GM21737 (cell line): Measurements from ENCODE around the gene LYPD3.
"Not testable (repeated sequence)": the region's sequence is repeated elsewhere in the genome, so short reads cannot be mapped to it uniquely, and the experiment has no call there.

Experiments used
- ATAC-seq: cut with Tn5 transposase; IDR thresholded peaks from one replicate; pipeline ENCODE4 v1.9.1; 2021; ENCODE audit warnings: mild to moderate bottlenecking, moderate library complexity; ENCODE audit not compliant: unreplicated experiment

Gene LYPD3

DNA sequence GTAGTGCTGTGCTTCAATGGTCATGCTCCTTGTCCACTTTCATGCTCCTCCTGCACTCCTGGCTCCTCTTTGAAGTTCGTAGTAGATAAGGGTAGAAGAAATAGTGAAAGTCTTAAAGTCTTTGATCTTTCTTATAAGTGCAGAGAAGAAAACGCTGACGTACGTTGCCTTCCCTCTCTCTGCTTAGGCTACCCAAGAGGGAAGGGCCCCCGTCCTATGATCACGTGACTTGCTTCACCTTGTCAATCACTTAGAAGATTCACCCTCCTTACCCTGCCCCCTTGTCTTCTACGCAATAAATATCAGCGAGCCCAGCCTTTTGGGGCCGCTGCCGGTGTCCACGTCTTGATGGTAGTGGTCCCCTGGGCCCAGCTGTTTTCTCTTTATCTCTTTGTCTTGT lies 28.1 kb downstream of the LYPD3 start:
- not testable (repeated sequence) for ATAC-seq

DNA sequence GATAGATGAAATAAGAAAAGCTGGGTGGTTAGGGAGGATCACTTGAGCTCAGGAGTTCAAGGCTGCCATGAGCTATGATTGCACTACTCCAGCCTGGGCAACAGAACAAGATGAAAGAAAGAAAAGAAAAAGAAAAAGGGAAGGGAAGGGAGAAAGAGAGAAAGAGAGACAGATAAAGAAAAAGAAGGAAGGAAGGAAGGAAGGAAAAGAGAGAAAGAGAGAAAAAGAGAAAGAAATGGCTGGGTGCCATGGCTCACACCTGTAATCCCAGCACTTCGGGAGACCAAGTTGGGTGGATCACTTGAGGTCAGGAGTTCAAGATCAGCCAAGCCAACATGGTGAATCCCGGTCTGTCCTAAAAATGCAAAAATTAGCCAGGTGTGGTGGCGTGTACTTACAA lies 29.6 kb downstream of the LYPD3 start:
- ATAC-seq, result no peak

DNA sequence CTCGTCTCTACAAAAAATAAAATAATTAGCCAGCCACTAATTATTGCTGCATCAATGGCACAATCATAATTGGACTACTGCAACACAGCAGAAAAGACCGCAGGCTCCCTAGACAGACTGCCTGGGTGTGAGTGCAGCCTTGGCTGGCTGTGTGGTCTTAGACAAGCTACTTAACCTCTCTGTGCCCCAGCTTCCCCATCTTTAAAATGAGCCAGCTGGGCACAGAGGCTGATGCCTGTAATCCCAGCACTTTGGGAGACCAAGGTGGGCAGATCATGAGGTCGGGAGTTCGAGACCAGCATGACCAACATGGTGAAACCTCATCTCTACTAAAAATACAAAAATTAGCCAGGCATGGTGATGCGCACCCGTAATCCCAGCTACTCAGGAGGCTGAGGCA lies 31.7 kb downstream of the LYPD3 start:
- no peak for ATAC-seq

DNA sequence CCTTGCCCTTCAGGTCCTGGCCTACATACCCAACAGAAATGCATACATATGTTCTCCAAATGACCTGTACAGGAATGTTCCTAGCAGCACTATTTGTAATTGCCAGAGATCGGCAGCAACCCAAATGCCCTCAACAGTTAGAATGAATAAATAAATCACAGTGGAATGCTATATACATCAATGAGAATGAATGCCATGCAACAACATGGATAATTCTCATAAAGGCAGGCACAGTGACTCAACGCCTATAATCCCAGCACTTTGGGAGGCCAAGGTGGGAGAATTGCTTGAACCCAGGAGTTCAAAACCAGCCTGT lies 32.1 kb downstream of the LYPD3 start:
- ATAC-seq, result no peak

DNA sequence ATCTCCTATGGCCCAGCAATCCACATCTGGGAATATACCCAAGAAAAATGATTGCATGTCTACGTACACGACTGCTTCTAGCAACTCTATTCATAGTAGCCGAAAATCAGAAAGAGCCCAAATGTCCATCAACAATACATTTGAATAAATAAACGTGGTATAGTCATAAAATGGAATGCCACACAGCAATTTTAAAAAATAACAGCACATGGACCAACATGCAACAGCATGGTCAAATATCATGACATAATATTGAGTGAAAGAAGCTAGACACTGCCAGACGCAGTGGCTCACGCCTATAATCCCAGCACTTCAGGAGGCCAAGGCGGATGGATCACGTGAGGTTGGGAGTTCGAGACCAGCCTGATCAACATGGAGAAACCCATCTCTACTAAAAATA lies 34.4 kb downstream of the LYPD3 start:
- no peak for ATAC-seq

DNA sequence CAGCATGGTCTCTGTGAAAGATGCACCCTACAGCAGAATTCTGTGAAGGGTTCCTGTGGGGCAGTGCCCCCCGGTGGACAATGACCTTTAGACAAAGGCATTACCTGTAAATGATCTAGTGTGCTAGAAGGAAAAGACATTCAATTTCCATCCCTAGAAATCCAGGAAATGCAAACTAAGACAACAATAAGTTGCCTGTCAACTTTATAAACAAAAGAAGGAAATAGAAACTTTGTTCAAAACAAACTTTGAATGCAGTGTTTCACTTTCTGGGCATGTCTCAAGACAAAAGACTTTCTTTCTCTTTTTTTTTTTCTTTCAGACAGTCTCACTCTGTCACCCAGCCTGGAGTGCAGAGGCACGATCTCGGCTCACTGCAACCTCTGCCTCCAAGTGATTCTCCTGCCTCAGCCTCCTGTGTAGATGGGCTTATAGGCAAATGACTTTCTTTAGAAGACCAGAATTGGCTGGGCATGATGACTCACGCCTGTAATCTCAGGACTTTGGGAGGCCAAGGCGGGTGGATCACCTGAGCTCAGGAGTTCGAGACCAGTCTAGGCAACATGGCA lies 35.2 kb downstream of the LYPD3 start:
- ATAC-seq, result no peak

DNA sequence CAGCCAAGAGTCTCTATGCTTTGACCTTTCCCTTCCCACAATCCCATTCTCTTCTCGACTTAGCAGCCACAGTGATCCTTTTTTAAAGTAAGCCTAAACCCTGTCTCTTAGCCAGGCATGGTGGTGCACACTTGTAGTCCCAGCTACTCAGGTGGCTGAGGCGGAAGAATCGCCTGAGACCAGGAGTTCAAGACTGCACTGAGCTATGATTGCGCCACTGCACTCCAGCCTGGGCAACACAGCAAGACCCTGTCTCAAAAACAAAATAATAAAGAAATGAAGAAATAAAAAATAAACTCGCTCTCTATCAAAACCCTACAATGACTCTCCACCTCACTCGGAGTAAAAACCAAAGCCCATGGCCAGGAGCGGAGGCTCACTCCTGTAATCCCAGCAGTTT lies 36.0 kb downstream of the LYPD3 start:
- no peak for ATAC-seq

DNA sequence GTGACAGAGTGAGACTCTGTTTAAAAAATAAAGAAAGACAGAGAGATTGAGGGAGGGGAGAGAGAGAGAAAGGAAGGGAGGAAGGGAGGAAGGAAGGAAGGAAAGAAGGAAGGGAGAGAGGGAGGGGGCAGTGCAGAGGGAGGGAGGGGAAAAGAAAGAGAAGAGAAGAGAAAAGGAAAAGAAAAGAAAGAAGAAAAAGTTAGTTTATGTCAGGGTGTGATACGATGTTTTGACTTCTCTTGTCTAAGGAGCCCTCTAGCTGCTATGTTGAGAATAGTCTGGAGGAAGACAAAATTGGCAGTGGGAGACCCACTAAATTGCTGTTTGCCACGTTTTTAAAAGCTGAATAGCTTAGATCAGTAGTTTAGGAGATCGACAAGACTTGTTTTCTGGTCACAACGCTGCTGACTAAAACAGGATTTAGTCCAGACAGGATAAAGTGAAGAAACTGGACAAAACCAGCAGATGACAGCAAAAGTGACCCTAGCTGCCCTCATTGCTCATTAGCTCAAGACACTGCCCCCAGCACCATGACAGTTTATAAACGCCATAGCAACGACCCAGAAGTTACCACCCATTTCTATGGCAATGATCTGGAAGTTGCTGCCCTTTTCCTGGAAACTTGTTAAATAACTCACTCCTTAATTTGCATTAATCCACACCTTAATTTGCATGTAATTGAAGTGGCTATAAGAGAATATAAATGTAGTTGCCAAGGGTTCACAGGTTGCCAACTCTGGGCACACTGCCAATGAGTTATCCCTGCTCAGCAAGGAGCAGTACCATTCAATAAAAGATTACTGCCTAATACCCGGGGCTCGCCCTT lies 39.6 kb downstream of the LYPD3 start:
- no peak for ATAC-seq

DNA sequence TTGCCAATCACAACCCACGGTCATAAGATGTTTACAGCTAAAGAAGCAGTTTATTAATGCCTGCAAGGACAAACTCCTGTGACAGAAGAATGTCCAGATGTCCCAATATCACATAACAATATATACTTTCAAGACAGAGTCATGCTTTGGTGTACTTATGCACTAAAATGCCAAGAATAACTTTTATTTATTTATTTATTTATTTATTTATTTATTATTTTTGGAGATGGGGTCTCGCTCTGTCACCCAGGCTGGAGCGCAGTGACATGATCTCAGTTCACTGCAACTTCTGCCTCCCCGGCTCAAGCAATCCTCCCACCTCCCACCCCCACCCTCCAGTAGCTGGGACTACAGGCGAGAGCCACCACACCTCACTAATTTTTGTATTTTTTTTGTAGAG lies 41.6 kb downstream of the LYPD3 start:
- ATAC-seq, result no peak

DNA sequence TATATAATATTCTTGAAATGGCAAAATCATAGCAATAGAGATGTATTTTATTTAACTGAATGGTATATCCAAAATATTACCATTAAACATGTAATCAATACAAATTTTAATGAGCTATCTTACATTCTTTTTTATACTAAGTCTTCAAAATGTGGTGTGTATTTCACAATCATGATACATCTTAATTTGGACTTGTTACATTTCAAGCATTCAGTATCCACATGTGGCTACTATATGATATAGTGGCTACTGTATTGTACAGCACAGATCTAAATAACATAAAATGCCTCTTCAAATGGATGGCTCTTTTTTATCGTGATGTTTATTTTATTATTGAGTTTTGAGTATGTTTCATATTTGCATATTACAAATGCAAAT lies 42.7 kb downstream of the LYPD3 start:
- no peak for ATAC-seq

DNA sequence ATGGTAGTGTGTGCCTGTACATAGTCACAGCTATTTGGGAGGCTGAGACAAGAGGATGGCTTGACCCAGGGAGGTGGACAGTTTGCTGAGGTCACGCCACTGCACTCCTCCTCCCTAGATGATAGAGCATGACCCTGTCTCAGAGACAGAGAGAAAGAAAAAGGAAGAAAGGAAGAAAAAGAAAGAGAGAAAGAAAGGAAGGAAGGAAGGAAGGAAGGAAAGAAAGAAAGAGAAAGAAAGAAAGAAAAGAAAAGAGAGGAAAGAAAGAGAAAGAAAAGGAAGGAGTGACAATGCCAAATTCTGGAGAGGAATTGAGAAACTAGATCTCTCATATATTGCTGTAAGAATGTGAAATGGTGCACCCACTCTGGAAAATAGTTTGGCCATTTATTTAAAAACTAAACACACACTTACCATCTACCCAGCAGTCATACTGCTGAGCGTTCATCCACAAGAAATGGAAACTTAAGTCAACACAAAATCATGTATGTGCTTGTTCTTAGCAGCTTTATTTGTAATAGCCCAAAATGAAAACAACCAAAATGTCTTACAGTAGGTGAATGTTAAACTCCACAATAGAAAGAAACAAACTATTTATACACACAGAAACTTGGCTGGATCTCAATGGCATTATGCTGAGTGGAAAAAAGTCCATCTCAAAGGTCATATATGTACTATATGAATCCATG lies 43.3 kb downstream of the LYPD3 start:
- ATAC-seq, result no peak

DNA sequence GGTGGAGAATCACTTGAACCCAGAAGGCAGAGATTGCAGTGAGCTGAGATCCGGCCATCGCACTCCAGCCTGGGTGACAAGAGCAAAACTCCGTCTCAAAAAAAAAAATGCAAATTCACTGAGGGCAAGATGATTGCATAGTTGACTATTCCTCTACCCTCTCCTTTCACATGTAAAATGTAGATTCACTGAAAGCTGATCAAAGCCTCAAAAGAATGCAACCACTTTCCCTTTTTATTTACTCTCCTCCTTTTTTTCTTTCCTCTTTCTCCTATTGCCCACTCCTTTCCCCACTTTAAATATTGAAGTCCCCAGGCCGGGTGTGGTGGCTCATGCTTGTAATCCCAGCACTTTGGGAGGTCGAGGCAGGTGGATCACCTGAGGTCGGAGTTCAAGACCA lies 44.5 kb downstream of the LYPD3 start:
- ATAC-seq, result no peak

DNA sequence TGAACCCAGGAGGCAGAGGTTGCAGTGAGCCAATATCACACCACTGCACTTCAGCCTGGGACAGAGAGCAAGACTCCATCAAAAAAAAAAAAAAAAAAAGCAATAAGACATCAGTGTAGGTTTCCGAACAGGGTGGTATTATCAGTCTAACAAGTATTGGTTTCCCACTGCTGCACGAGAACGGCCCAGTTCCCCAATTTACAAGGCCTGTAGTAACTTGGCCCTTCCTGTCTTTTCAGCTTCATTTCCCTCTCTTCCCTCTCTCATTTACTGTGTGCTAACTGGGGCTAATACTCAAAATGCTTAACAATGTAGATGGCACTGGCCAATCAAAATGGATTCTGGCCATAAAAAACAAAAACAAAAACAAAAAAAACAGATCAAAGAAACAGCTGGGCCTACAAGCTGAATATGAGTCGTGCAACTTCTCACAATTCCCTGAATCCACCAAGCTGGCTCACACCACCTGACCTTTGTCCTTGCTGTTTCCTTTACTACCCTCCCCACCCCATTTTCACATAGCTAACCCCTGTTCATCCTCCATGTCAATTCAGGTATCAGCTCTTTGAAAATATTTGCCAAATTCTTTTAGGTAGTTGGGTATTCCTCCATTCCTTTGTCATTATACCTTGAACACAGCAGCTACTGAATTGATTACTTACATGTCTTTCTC lies 48.3 kb downstream of the LYPD3 start:
- no peak for ATAC-seq

DNA sequence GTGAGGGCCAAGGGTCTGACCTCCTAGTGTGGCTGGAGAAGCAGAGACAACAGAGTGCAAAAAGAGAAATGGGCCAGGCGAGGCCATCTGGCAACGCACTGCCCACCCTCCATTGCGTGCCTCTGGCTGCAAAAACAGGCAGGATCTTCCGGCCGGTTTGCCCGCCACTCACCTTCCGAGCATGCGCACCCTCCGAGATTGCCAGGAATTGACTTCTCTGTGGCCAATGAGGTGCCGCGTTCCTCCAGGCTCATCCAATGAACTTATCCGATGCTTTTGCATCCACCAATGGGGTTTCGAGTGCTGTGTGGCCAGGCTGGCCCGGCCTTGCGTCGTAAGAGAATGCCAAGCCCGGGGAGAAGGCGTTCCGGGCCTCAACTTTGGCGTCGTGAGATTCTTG lies 50.9 kb downstream of the LYPD3 start, which contains the start of gene TEX101:
Gene TEX101, plus strand, starts transcription at position 337 of the 400 bp plus-strand sequence. CDS start 1,030 bp downstream, outside the sequence.
- ATAC-seq, result no peak

DNA sequence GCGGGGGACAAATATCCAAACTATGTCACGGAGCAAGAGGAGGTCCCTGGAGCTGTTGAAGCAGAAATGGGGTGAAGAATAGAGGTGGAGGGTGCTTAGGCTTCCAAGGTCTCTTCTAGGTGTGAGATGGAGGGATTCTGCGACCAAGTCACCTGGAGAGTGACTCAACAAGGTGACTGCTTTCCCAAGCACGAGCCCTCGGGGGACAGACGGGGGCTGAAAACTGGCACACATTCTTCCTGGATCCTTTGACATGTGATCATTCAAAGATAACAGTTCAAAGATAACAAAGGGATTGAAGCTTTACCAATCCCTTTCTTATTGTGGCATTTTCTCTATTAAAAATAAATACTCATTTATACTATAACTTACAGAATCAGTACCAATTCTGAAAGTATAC lies 53.0 kb downstream of the LYPD3 start:
- ATAC-seq, result no peak
